ENCODE results near the gene SCO1. TPM values are rescaled to one million over a fixed set of nuclear protein-coding genes. Genes with fewer than 3 reads are reported as not detected.

Gene SCO1
- total RNA-seq (10 to 100 TPM; 25.9 to 36.1 (median 27.5) TPM), polyA plus RNA-seq (10 to 100 TPM; 17.5 to 38.9 (median 28.6) TPM)
- long read RNA-seq, donor 1, full-length matches to known transcripts = 20 of 23 reads
- long read RNA-seq, donor 1, partial matches to known transcripts = 0 of 23 reads
- long read RNA-seq, donor 1, other reads (novel, unspliced or antisense) = 3 of 23 reads
- long read RNA-seq, donor 2, full-length matches to known transcripts = 39 of 48 reads
- long read RNA-seq, donor 2, partial matches to known transcripts = 0 of 48 reads
- long read RNA-seq, donor 2, other reads (novel, unspliced or antisense) = 9 of 48 reads

DNA sequence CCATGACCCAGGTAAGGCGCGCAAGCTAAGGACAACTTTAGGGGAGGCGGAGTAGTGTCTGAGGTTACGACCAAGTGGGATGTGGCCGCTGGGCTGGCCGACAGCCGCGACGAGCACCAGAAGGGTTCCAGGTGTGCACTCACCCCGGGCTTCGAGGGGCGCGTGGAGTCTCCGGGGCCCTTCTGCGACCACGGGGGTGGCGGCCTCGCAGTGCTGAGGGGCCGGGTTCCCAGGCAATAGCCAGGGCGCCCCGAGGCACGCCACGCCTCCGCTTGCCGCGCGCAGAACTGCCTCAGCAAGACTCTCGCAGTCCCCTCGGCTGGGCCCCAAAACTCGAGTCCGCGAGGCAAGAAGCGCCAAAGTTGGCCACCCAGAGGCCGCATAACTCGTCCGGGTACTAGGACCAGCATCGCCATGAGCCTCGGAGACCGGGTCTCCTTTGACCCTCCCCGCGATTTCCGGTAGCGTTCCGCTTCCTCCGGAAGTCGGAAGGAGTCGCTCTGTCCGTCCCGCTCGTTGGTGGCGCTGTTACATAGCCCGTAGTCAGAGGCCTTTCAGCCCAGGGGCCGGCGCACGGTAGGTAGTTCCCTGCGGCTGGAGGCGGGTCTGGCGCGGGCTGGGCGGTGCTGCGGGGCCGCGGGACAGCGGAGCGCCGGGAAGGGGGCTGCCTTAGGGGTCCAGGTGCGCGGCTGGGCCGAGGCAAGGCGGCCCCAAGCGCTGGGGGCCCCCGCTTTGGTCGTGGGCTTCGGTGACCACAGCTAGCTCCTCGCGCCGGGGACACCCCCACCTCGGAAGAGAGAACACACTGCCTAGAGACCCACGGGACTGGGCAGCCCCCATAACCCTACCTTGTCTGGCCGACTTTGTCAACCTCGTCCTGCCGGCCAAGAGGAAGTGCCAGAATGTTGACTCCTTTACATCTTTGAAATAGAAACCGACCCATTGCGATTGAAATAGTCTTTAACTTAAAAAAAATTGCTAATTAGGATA is at the start of gene SCO1, which contains the start of gene ADPRM:
SCO1 (minus strand) TSS at position 442 of the 990 bp plus-strand sequence; CDS start at position 416, 26 bp downstream.
ADPRM (plus strand) TSS at position 503 of the 990 bp plus-strand sequence. CDS start 7,333 bp downstream, outside the sequence.
- H3K4me3 ChIP-seq = peak within 1 kb of the TSS; percentile 96
- peaks cover 13 to 33% of the 10 kb centered on the region in 2 donors for H3K36me3 ChIP-seq (ENCODE audit: insufficient read depth in 1 of 2, low read depth in 1 of 2)
- intact Hi-C loops (cut with DNase I) = loop anchor here in 1 of 2 donors (10.0 kb wide), 1 partner anchor 1297 kb away; the partner anchor contains the start of gene ZNF18
- DNase-seq (peak; percentile 95 to 97), ATAC-seq (peak; percentile 96 to 98 (median 98))
- H3K27me3 ChIP-seq (ENCODE audit: insufficient read depth in 3 of 3, low read length in 2 of 3) = no peaks in the 10 kb centered on the region
- TF ChIP-seq CTCF (IDR thresholded peaks at IDR 0.05) = peak; percentile 44
- H3K4me1 ChIP-seq = peaks cover 7% of the 10 kb centered on the region
- H3K27ac ChIP-seq = peak within 1 kb of the TSS; percentile 95
- WGBS, 3 donors = 0 to 1% (median 1%) methylated on average over 63 to 84 of the region's 84 CpGs
- H3K9me3 ChIP-seq = no peaks in the 10 kb centered on the region

GRCh38 chr17:10745231-10745630 is 47.9 kb upstream of the SCO1 start:
- intact Hi-C loops (cut with DNase I) = no loop called here
- 51 to 76% (median 55%) methylated on average over 6 of the region's 6 CpGs for WGBS, 3 donors
- H3K36me3 ChIP-seq (ENCODE audit: insufficient read depth in 1 of 2, low read depth in 1 of 2) = no peaks in the 10 kb centered on the region
- H3K4me3 ChIP-seq = no peak overlapping the region
- no peak for DNase-seq
- ATAC-seq = peak in 2 of 4 donors; percentile 19 to 22
- H3K9me3 ChIP-seq = no peaks in the 10 kb centered on the region
- H3K27ac ChIP-seq = no peak overlapping the region
- H3K4me1 ChIP-seq = peaks cover 4% of the 10 kb centered on the region
- TF ChIP-seq CTCF (IDR thresholded peaks at IDR 0.05) = no peak
- H3K27me3 ChIP-seq (ENCODE audit: insufficient read depth in 3 of 3, low read length in 2 of 3) = no peaks in the 10 kb centered on the region

- H3K36me3 ChIP-seq (ENCODE audit: insufficient read depth in 1 of 2, low read depth in 1 of 2) = no peaks in the 10 kb centered on the region
- no peak overlapping the region for H3K4me3 ChIP-seq
- no peak for TF ChIP-seq CTCF (IDR thresholded peaks at IDR 0.05)
- intact Hi-C loops (cut with DNase I) = no loop called here
- H3K9me3 ChIP-seq = no peaks in the 10 kb centered on the region
- no peak for DNase-seq
- no peak overlapping the region for H3K27ac ChIP-seq
- no peak for ATAC-seq
- 72 to 81% (median 77%) methylated on average over 7 of the region's 7 CpGs for WGBS, 3 donors
- H3K4me1 ChIP-seq = peaks cover 4% of the 10 kb centered on the region
- no peaks in the 10 kb centered on the region for H3K27me3 ChIP-seq (ENCODE audit: insufficient read depth in 3 of 3, low read length in 2 of 3)
Measured at GRCh38 chr17:10744501-10745000, 47.2 kb upstream of the SCO1 start.

DNA sequence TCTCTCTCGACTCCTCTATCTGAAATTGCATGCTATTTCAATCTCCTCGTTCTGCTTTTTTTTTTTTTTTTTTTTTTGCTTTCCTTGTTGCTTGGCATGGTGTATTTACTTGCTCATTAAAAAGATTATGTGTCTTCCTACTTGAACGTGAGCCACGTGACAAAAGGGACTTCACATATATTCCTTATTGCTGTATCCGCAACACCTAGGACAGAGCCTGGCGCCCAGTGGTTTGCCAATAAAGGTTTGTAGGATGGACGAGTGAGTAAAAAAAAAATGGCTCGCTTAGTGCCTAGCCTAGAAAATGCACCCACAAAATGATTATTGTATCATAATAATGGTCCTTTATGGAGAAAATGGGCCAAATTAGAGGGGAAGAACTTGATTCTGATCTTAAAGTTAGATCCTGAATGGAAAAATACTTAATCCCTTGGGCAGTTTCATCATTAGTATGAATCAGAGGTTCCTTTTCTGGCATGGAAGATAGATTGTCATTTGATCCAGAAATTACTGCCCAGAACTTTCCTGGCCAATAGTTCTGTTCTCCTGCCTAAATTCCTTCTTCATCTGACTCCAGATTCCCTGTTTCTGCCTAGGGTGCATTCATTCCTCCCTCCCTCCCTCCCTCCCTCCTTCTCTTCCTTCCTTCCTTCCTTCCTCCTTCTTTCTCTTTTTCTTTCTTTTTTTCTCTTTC is 46.1 kb upstream of the SCO1 start:
- ATAC-seq = peak in 3 of 4 donors; percentile 65 to 86 (median 74)
- Histone ChIP-seq H3K27me3 (ENCODE audit: insufficient read depth in 3 of 3, low read length in 2 of 3) (no peaks in the 10 kb centered on the region), H3K4me1 (peaks cover 4% of the 10 kb centered on the region), H3K4me3 (no peak overlapping the region), H3K36me3 (ENCODE audit: insufficient read depth in 1 of 2, low read depth in 1 of 2) (no peaks in the 10 kb centered on the region), H3K27ac (no peak overlapping the region), H3K9me3 (no peaks in the 10 kb centered on the region)
- 43 to 46% (median 46%) methylated on average over 8 of the region's 8 CpGs for WGBS, 3 donors
- no peak for DNase-seq
- intact Hi-C loops (cut with DNase I) = no loop called here
- no peak for TF ChIP-seq CTCF (IDR thresholded peaks at IDR 0.05)

Measured in psoas muscle (tissue), 8 donors.